PFSK-1 (cell line): ENCODE data around the gene CCDC12.

Source experiments
- POLR2AphosphoS5 ChIP-seq: IDR thresholded peaks from 2 replicates; pipeline ENCODE4 v1.6.1; 2012; ENCODE audit warnings: low read depth, mild to moderate bottlenecking, control low read depth, low read length, moderate library complexity
- SIN3A ChIP-seq: IDR thresholded peaks from 2 replicates; pipeline ENCODE4 v1.6.1; 2012; ENCODE audit warnings: mild to moderate bottlenecking, low read length, moderate library complexity, borderline replicate concordance; ENCODE audit not compliant: insufficient read depth
- TF ChIP-seq, protein P1 (sequence below), 2 experiments: IDR thresholded peaks; 2 replicates each; pipeline versions ENCODE4 v1.6.1 to v1.8.0; 2011 to 2012; ENCODE audit warnings: low read depth in 2 of 2, low read length in 2 of 2, control low read depth in 1 of 2, inconsistent platforms in 1 of 2, mild to moderate bottlenecking in 1 of 2, moderate library complexity in 1 of 2; ENCODE audit not compliant: insufficient read depth in 1 of 2

DNA sequence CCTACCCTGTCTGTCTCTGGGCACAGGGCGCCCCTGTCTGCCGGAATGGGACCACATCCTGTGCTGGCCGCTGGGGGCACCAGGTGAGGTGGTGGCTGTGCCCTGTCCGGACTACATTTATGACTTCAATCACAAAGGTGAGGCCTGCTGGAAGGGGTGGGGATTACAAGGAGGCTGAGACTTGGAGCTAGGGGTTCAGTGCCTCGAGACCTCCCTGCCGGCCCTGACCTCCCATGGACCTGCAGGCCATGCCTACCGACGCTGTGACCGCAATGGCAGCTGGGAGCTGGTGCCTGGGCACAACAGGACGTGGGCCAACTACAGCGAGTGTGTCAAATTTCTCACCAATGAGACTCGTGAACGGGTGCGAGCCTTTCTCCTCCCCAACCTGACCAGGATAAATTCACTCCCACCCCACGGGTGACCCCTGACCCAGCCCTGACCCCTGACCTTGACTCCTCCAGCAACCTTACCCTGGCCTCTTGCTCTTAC is 78.7 kb downstream of the CCDC12 start:
- TF ChIP-seq POLR2AphosphoS5 (no peak), SIN3A (no peak)
- TF ChIP-seq, protein P1, sequence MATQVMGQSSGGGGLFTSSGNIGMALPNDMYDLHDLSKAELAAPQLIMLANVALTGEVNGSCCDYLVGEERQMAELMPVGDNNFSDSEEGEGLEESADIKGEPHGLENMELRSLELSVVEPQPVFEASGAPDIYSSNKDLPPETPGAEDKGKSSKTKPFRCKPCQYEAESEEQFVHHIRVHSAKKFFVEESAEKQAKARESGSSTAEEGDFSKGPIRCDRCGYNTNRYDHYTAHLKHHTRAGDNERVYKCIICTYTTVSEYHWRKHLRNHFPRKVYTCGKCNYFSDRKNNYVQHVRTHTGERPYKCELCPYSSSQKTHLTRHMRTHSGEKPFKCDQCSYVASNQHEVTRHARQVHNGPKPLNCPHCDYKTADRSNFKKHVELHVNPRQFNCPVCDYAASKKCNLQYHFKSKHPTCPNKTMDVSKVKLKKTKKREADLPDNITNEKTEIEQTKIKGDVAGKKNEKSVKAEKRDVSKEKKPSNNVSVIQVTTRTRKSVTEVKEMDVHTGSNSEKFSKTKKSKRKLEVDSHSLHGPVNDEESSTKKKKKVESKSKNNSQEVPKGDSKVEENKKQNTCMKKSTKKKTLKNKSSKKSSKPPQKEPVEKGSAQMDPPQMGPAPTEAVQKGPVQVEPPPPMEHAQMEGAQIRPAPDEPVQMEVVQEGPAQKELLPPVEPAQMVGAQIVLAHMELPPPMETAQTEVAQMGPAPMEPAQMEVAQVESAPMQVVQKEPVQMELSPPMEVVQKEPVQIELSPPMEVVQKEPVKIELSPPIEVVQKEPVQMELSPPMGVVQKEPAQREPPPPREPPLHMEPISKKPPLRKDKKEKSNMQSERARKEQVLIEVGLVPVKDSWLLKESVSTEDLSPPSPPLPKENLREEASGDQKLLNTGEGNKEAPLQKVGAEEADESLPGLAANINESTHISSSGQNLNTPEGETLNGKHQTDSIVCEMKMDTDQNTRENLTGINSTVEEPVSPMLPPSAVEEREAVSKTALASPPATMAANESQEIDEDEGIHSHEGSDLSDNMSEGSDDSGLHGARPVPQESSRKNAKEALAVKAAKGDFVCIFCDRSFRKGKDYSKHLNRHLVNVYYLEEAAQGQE (IDR thresholded peaks at IDR 0.05; ENCODE audit: insufficient read depth in 1 of 2, low read depth in 2 of 2, low read length in 2 of 2): no peak
